ENCODE results near the gene GPATCH8. TPM values are rescaled to one million over a fixed set of nuclear protein-coding genes. Genes with fewer than 3 reads are reported as not detected.

Gene GPATCH8
- total RNA-seq, 1 donor from 2014 or later, result 44.1 TPM

DNA sequence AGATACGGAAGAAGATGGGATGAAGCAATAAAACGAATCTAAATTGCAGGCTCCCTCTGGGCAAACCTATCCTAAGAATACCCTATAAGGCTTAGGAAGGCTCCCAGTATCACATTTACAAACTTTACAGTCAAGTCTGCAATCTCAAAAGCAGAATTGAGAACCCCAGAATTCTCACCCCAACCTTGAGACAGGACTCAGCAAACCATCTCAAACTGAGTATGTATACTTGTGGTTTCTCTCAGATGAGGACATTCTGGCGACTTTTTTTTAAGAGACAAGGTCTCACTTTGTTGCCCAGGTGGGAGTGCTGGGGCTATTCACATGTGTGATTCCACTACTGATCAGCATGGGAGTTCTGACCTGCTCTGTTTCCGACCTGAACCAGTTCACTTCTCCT, 94.4 kb downstream of the GPATCH8 start:
- H3K4me3 ChIP-seq, result no peak overlapping the region
- H3K4me2 ChIP-seq, result no peak overlapping the region
- no peaks in the 10 kb centered on the region for H3K9me3 ChIP-seq (ENCODE audit: low read depth)
- Mint-ChIP-seq H3K4me3 (no peak overlapping the region), H3K4me1 (no peaks in the 10 kb centered on the region), H3K27me3 (ENCODE audit: insufficient read depth, low read depth) (peaks cover 2% of the 10 kb centered on the region), H3K9me3 (no peaks in the 10 kb centered on the region), H3K36me3 (peaks cover 8% of the 10 kb centered on the region), H3K27ac (no peak overlapping the region)
- no peak overlapping the region for H3K9ac ChIP-seq
- no peak overlapping the region for H3K27ac ChIP-seq
- no peaks in the 10 kb centered on the region for H4K20me1 ChIP-seq (ENCODE audit: low read depth)
- peaks cover 4% of the 10 kb centered on the region for H3K36me3 ChIP-seq
- no peak for DNase-seq (ENCODE audit: low spot score)
- no peak overlapping the region for H2AFZ ChIP-seq (replicated peaks)
- H3K79me2 ChIP-seq (ENCODE audit: low read depth), result no peaks in the 10 kb centered on the region
- no peaks in the 10 kb centered on the region for H3K27me3 ChIP-seq
- no peaks in the 10 kb centered on the region for H3K4me1 ChIP-seq
- TF ChIP-seq, protein P1, sequence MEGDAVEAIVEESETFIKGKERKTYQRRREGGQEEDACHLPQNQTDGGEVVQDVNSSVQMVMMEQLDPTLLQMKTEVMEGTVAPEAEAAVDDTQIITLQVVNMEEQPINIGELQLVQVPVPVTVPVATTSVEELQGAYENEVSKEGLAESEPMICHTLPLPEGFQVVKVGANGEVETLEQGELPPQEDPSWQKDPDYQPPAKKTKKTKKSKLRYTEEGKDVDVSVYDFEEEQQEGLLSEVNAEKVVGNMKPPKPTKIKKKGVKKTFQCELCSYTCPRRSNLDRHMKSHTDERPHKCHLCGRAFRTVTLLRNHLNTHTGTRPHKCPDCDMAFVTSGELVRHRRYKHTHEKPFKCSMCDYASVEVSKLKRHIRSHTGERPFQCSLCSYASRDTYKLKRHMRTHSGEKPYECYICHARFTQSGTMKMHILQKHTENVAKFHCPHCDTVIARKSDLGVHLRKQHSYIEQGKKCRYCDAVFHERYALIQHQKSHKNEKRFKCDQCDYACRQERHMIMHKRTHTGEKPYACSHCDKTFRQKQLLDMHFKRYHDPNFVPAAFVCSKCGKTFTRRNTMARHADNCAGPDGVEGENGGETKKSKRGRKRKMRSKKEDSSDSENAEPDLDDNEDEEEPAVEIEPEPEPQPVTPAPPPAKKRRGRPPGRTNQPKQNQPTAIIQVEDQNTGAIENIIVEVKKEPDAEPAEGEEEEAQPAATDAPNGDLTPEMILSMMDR (IDR thresholded peaks at IDR 0.05), result no peak
- TF ChIP-seq EZH2 (IDR thresholded peaks at IDR 0.05), result no peak
- no peak for TF ChIP-seq EZH2phosphoT487 (IDR thresholded peaks at IDR 0.05)
- H3F3A ChIP-seq (ENCODE audit: low read depth), result peaks cover 5% of the 10 kb centered on the region

DNA sequence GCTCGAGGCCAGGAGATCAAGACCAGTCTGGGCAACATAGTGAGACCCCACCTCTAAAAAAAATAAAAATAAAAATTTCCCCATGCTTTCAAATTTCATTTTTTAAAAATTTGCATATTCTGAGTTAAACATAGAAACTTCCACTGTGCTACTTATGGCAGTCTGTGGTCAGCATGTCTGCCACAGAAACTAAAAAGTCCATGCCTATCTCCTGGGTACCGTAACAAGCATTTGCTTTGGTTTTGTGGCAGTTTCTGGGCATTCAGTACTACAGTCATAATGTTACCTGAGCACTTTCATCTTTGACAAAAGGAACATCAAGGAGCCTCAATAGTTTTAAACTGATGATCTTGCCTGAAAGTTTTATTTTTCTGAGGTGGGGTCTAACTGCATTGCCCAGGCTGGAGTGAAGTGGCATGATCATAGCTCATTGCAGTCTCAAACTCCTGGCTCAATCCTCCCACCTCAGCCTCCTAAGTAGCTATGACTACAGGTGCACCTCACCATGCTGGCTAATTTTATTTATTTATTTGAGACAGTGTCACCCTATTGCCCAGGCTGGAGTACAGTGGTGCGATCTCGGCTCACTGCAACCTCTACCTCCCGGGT, 100.5 kb downstream of the GPATCH8 start:
- Histone ChIP-seq H3K4me3 (no peak overlapping the region), H3K9me3 (ENCODE audit: low read depth) (no peaks in the 10 kb centered on the region), H3K4me1 (no peaks in the 10 kb centered on the region), H3K79me2 (ENCODE audit: low read depth) (no peaks in the 10 kb centered on the region), H3K4me2 (no peak overlapping the region), H3F3A (ENCODE audit: low read depth) (peaks cover 13% of the 10 kb centered on the region), H3K27me3 (no peaks in the 10 kb centered on the region), H3K27ac (no peak overlapping the region), H4K20me1 (ENCODE audit: low read depth) (no peaks in the 10 kb centered on the region), H3K36me3 (peaks cover 8% of the 10 kb centered on the region), H2AFZ (replicated peaks) (no peak overlapping the region), H3K9ac (no peak overlapping the region)
- no peaks in the 10 kb centered on the region for H3K9me3 Mint-ChIP-seq
- H3K36me3 Mint-ChIP-seq, result peaks cover 24% of the 10 kb centered on the region
- TF ChIP-seq, protein P1 (IDR thresholded peaks at IDR 0.05), result no peak
- TF ChIP-seq EZH2phosphoT487 (IDR thresholded peaks at IDR 0.05), result no peak
- TF ChIP-seq EZH2 (IDR thresholded peaks at IDR 0.05), result no peak
- peaks cover 8% of the 10 kb centered on the region for H3K27me3 Mint-ChIP-seq (ENCODE audit: insufficient read depth, low read depth)
- no peaks in the 10 kb centered on the region for H3K4me1 Mint-ChIP-seq
- H3K27ac Mint-ChIP-seq, result no peak overlapping the region
- no peak for DNase-seq (ENCODE audit: low spot score)
- no peak overlapping the region for H3K4me3 Mint-ChIP-seq

GRCh38 chr17:44400226-44400847, 102.9 kb downstream of the GPATCH8 start:
- peaks cover 3% of the 10 kb centered on the region for H3K36me3 ChIP-seq
- H3K27ac Mint-ChIP-seq, result no peak overlapping the region

More at GRCh38 chr17:44400226-44400847, 102.9 kb downstream of the GPATCH8 start:
- Histone ChIP-seq H3F3A (ENCODE audit: low read depth) (peaks cover 16% of the 10 kb centered on the region), H3K4me2 (no peak overlapping the region), H4K20me1 (ENCODE audit: low read depth) (no peaks in the 10 kb centered on the region), H3K4me3 (no peak overlapping the region), H3K9ac (no peak overlapping the region), H2AFZ (replicated peaks) (no peak overlapping the region), H3K27me3 (no peaks in the 10 kb centered on the region), H3K27ac (peak overlapping the region; percentile 37), H3K4me1 (no peaks in the 10 kb centered on the region), H3K79me2 (ENCODE audit: low read depth) (no peaks in the 10 kb centered on the region), H3K9me3 (ENCODE audit: low read depth) (no peaks in the 10 kb centered on the region)
- Mint-ChIP-seq H3K9me3 (no peaks in the 10 kb centered on the region), H3K36me3 (peaks cover 32% of the 10 kb centered on the region), H3K27me3 (ENCODE audit: insufficient read depth, low read depth) (peaks cover 9% of the 10 kb centered on the region), H3K4me1 (no peaks in the 10 kb centered on the region), H3K4me3 (no peak overlapping the region)
- TF ChIP-seq, protein P1 (IDR thresholded peaks at IDR 0.05), result peak; percentile 61
- no peak for TF ChIP-seq EZH2 (IDR thresholded peaks at IDR 0.05)
- DNase-seq (ENCODE audit: low spot score), result peak; percentile 18

Data from neural progenitor cell (in vitro differentiated cells).